Loucy (cell line): Measurements from ENCODE around the gene ASIC2.

ENCODE experiments used
- H2AFZ ChIP-seq: fragments of 200-600 bp; sonication (generic); 2 replicates; pipeline ENCODE4 v1.6.0; 2016; ENCODE audit warnings: antibody characterized with exemption, mild to moderate bottlenecking, low read length, moderate library complexity
- H3F3A ChIP-seq: fragments of 200-600 bp; 2 replicates; pipeline ENCODE4 v1.6.0; 2016; ENCODE audit warnings: antibody characterized with exemption, low read depth, mild to moderate bottlenecking
- H3K27me3 ChIP-seq: fragments of 200-600 bp; sonication (generic); 2 replicates; pipeline ENCODE4 v1.6.1; 2014; ENCODE audit warnings: low read length, mild to moderate bottlenecking; ENCODE audit not compliant: insufficient read depth, poor library complexity, severe bottlenecking
- H3K36me3 ChIP-seq: fragments of 200-600 bp; sonication (generic); 2 replicates; pipeline ENCODE4 v1.6.1; 2016; ENCODE audit warnings: low read length; ENCODE audit not compliant: insufficient read depth
- H3K4me1 ChIP-seq: fragments of 200-600 bp; sonication (generic); 2 replicates; pipeline ENCODE4 v1.5.1; 2014; ENCODE audit warnings: low read length, mild to moderate bottlenecking; ENCODE audit not compliant: insufficient read depth, poor library complexity, severe bottlenecking
- H3K4me2 ChIP-seq: fragments of 200-600 bp; sonication (generic); 2 replicates; pipeline ENCODE4 v1.6.0; 2014; ENCODE audit warnings: antibody characterized with exemption, low read length, low read depth, mild to moderate bottlenecking; ENCODE audit not compliant: poor library complexity, severe bottlenecking
- H3K4me3 ChIP-seq: fragments of 200-600 bp; sonication (generic); 2 replicates; pipeline ENCODE4 v1.5.1; 2014; ENCODE audit warnings: low read length, mild to moderate bottlenecking, mixed read lengths; ENCODE audit not compliant: poor library complexity, severe bottlenecking
- H3K79me2 ChIP-seq: fragments of 200-600 bp; sonication (generic); 2 replicates; pipeline ENCODE4 v1.6.1; 2014; ENCODE audit warnings: low read length; ENCODE audit not compliant: insufficient read depth
- H3K9ac ChIP-seq: fragments of 200-600 bp; sonication (generic); 2 replicates; pipeline ENCODE4 v1.6.0; 2014; ENCODE audit warnings: mild to moderate bottlenecking, low read depth, low read length, moderate library complexity; ENCODE audit not compliant: poor library complexity, severe bottlenecking
- H3K9me2 ChIP-seq: fragments of 200-600 bp; sonication (generic); replicated peaks from 2 replicates; pipeline ENCODE4 v1.6.1; 2016; ENCODE audit warnings: low read depth, low read length, mixed read lengths
- H3K9me3 ChIP-seq: fragments of 200-600 bp; sonication (generic); 2 replicates; pipeline ENCODE4 v1.6.1; 2014; ENCODE audit warnings: mild to moderate bottlenecking, antibody characterized with exemption, low read length, low read depth; ENCODE audit not compliant: insufficient read depth
- H4K20me1 ChIP-seq: fragments of 200-600 bp; sonication (generic); 2 replicates; pipeline ENCODE4 v1.6.0; 2014; ENCODE audit warnings: antibody characterized with exemption, low read length, mild to moderate bottlenecking; ENCODE audit not compliant: insufficient read depth, poor library complexity, severe bottlenecking
- CTCF ChIP-seq: fragments of 200-600 bp; sonication (generic); conservative IDR thresholded peaks from 2 replicates; pipeline ENCODE4 v1.5.1; 2014; ENCODE audit warnings: mild to moderate bottlenecking, antibody characterized with exemption, low read length
- EZH2phosphoT487 ChIP-seq: fragments of 200-600 bp; IDR thresholded peaks from 2 replicates; pipeline ENCODE4 v1.6.1; 2018; ENCODE audit warnings: antibody characterized with exemption, mild to moderate bottlenecking, moderate library complexity, borderline replicate concordance

The ASIC2 gene

GRCh38 chr17:33179151-33179550, 113.9 kb downstream of the ASIC2 start:
- Histone ChIP-seq H3K9ac (no peak overlapping the region), H3K4me1 (no peaks in the 10 kb centered on the region), H3K9me2 (no peaks in the 10 kb centered on the region), H2AFZ (no peak overlapping the region), H3K4me3 (no peak overlapping the region), H3K9me3 (no peaks in the 10 kb centered on the region; the same call in 1 of the 2 replicates), H4K20me1 (no peaks in the 10 kb centered on the region), H3K4me2 (no peak overlapping the region), H3K27me3 (no peaks in the 10 kb centered on the region), H3K36me3 (no peaks in the 10 kb centered on the region), H3F3A (no peaks in the 10 kb centered on the region), H3K79me2 (no peaks in the 10 kb centered on the region)
- no peak for TF ChIP-seq CTCF
- no peak for TF ChIP-seq EZH2phosphoT487

- Histone ChIP-seq H3K4me1 (no peaks in the 10 kb centered on the region), H3K9me2 (no peaks in the 10 kb centered on the region), H3K4me2 (no peak overlapping the region), H3K36me3 (no peaks in the 10 kb centered on the region), H3K79me2 (no peaks in the 10 kb centered on the region), H4K20me1 (no peaks in the 10 kb centered on the region), H3K4me3 (no peak overlapping the region), H3F3A (no peaks in the 10 kb centered on the region), H3K9ac (no peak overlapping the region), H3K27me3 (no peaks in the 10 kb centered on the region), H2AFZ (no peak overlapping the region), H3K9me3 (no peaks in the 10 kb centered on the region; the same call in 1 of the 2 replicates)
- TF ChIP-seq CTCF (no peak), EZH2phosphoT487 (no peak)
Measured at GRCh38 chr17:33178681-33179080, 114.4 kb downstream of the ASIC2 start.

- no peaks in the 10 kb centered on the region for H3K4me1 ChIP-seq
Measured at GRCh38 chr17:33175562-33175961, 117.5 kb downstream of the ASIC2 start.

GRCh38 chr17:33171931-33172330, 121.2 kb downstream of the ASIC2 start:
- TF ChIP-seq EZH2phosphoT487 = no peak
- no peak for TF ChIP-seq CTCF
- no peaks in the 10 kb centered on the region for H4K20me1 ChIP-seq
- H2AFZ ChIP-seq = no peak overlapping the region
- no peaks in the 10 kb centered on the region for H3K79me2 ChIP-seq
- H3K36me3 ChIP-seq = no peaks in the 10 kb centered on the region
- H3F3A ChIP-seq = no peaks in the 10 kb centered on the region
- no peaks in the 10 kb centered on the region for H3K4me1 ChIP-seq
- H3K9ac ChIP-seq = no peak overlapping the region
- H3K4me3 ChIP-seq = no peak overlapping the region
- no peaks in the 10 kb centered on the region for H3K9me2 ChIP-seq
- no peaks in the 10 kb centered on the region for H3K27me3 ChIP-seq
- H3K9me3 ChIP-seq = no peaks in the 10 kb centered on the region; the same call in 1 of the 2 replicates
- no peak overlapping the region for H3K4me2 ChIP-seq

More at GRCh38 chr17:33175562-33175961, 117.5 kb downstream of the ASIC2 start:
- no peaks in the 10 kb centered on the region for H3K36me3 ChIP-seq
- H4K20me1 ChIP-seq = no peaks in the 10 kb centered on the region
- H3K9ac ChIP-seq = no peak overlapping the region
- H3K79me2 ChIP-seq = no peaks in the 10 kb centered on the region
- no peak overlapping the region for H3K4me2 ChIP-seq
- H2AFZ ChIP-seq = no peak overlapping the region
- TF ChIP-seq EZH2phosphoT487 = no peak
- H3K9me2 ChIP-seq = no peaks in the 10 kb centered on the region
- H3K9me3 ChIP-seq = no peaks in the 10 kb centered on the region; the same call in 1 of the 2 replicates
- H3K27me3 ChIP-seq = no peaks in the 10 kb centered on the region
- no peak overlapping the region for H3K4me3 ChIP-seq
- no peaks in the 10 kb centered on the region for H3F3A ChIP-seq
